Astrocyte of the spinal cord (primary cell): ENCODE data around the gene RAI14.

Experiments
- DNase-seq: peaks from one replicate; pipeline ENCODE4 v3.0.0; 2011; ENCODE audit warnings: low read depth, low spot score
- H3K4me3 ChIP-seq: 2 replicates; pipeline ENCODE4 v1.5.1; 2011; ENCODE audit warnings: low read depth, mild to moderate bottlenecking, low read length, moderate library complexity
- in situ Hi-C: cut with HindIII; loops from 2 replicates; pipeline ENCODE4 v1.10.0; 2017; ENCODE audit warnings: low sequenced_read_pairs
- TF ChIP-seq, protein P1 (sequence below): IDR thresholded peaks from 2 replicates; pipeline ENCODE4 v1.5.1; 2012; ENCODE audit warnings: low read depth, mild to moderate bottlenecking, low read length, inconsistent platforms

RAI14 gene

DNA sequence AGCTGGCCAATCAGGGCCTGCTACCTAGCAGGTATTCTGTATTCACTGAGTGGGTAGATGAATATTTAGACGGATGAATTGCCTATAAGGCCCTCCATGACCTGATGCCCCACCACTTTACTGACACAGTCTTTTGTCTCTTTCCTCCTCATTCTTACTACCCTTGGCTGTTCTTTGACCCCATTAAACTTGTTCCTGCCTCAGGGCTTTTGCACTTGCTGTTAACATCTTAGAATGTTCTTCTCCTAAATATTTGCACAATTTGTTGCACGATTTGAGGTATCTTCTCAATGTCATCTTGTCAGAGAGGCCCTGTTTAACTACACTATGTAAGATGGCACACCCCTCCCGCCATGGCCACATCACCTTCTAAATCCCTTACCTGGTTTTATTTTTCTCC lies 179.5 kb downstream of the RAI14 start:
- in situ Hi-C loops, result no loop called here
- TF ChIP-seq, protein P1, sequence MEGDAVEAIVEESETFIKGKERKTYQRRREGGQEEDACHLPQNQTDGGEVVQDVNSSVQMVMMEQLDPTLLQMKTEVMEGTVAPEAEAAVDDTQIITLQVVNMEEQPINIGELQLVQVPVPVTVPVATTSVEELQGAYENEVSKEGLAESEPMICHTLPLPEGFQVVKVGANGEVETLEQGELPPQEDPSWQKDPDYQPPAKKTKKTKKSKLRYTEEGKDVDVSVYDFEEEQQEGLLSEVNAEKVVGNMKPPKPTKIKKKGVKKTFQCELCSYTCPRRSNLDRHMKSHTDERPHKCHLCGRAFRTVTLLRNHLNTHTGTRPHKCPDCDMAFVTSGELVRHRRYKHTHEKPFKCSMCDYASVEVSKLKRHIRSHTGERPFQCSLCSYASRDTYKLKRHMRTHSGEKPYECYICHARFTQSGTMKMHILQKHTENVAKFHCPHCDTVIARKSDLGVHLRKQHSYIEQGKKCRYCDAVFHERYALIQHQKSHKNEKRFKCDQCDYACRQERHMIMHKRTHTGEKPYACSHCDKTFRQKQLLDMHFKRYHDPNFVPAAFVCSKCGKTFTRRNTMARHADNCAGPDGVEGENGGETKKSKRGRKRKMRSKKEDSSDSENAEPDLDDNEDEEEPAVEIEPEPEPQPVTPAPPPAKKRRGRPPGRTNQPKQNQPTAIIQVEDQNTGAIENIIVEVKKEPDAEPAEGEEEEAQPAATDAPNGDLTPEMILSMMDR, result no peak

DNA sequence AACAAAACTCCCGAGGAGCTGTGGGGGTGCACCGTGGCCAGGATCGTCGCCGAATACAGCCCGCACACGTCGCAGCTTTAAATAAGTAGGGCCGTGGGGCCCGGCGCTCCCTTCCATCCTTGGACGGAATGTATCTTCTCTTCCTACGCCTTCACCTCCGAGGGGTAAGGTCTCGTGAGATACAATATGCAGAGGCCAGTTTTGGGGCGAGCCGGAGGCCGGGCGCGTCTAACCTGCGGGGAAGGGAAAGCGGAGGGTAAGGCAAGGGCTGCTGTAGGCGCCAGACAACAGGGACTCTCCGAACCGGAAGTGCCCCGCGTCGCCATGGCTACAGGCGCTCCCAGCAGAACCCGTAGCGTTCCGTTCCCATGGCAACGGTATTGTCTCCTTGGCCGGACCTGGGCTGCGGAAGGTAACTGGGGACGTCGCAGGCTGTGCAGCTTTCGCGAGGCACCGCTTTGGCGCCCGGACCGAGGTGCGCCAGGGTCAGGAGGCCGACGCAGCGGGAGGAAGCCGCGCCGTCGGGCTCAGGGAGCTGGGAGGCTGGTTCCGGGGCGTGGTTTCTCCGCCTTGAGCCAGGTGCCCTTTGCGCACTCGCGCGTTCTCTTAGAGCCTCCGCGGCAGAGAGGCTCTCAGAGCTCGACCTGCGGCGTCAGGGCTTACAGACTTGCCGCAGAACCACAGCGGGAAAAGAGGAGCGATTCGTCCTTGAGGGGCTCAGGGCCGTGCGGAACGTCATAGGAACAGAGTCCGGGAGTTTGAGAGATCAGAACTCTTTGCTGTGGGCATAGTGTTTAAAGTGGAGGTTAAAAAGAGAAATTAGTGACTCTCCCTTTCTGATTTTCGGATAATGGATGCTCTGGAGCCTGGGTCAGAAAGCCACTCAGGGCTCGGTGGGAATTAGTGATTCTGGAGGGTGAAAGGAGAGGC lies 182.9 kb downstream of the RAI14 start, which contains the start of gene TTC23L:
TSS of gene TTC23L (plus strand) at position 380 of the 930 bp plus-strand sequence. CDS start 1,508 bp downstream, outside the sequence.
- TF ChIP-seq, protein P1, result no peak
- DNase-seq, result peak; percentile 81
- H3K4me3 ChIP-seq, result peak within 1 kb of the TSS; percentile 75
- in situ Hi-C loops, result no loop called here

More for the DNA sequence above, 179.5 kb downstream of the RAI14 start:
- H3K4me3 ChIP-seq, result no peak overlapping the region
- DNase-seq, result no peak

DNA sequence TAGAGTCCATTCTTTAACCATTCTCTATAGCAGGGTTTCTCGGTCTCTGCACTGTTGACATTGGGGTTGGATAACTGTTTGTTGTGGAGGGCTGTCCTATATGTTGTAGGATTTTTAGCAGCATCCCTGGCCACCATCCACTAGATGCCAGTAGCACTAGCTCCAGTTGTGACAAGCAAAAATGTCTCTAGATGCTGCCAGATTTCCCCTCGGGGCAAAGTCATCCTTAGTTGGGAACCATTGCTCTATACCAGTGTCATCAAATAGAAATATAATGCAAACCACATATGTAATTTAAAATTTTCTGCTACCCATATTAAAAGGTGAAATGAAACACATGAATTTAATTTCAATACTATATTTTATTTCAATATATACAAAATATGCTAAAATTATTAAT lies 185.7 kb downstream of the RAI14 start:
- in situ Hi-C loops, result no loop called here
- DNase-seq, result no peak
- TF ChIP-seq, protein P1, result no peak
- no peak overlapping the region for H3K4me3 ChIP-seq

DNA sequence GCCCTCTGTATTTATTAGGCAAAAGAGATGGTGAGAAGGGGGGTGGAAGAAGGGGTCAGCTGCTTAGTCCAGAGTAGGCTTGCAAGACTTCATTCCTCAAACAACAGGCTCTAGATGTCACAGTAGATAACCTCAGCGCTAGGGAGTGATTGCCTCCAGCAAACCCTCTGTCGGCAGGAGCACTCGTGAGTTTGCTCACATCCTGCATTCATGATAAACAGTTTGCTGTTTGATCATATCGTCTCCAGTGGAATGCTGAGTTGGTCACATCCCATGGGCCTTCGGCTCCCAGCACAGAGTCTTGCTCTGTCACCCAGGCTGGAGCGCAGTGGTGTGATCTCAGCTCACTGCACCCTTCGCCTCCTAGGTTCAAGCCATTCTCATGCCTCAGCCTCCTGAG lies 186.4 kb downstream of the RAI14 start:
- TF ChIP-seq, protein P1, result no peak
- DNase-seq, result no peak
- no peak overlapping the region for H3K4me3 ChIP-seq
- in situ Hi-C loops, result no loop called here

DNA sequence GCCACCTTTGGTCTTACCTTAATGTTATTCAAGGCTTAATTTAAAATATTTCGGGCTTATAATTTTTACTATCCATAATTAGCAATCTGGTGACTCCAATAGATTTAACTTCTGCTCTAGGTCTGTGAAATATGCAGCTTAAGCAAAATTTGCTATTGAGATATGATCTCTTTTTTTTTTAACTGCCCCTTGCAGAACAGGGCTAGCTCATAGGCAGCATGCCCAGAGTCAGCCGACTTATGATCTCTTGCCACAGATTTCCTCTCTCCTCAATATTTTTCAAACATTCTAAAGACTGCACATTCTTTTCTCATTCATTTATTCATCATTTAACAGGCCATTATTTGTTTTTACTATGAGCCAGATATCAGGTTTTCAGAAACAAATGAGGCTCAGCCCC lies 187.4 kb downstream of the RAI14 start:
- in situ Hi-C loops, result no loop called here
- DNase-seq, result no peak
- no peak overlapping the region for H3K4me3 ChIP-seq
- TF ChIP-seq, protein P1, result no peak

DNA sequence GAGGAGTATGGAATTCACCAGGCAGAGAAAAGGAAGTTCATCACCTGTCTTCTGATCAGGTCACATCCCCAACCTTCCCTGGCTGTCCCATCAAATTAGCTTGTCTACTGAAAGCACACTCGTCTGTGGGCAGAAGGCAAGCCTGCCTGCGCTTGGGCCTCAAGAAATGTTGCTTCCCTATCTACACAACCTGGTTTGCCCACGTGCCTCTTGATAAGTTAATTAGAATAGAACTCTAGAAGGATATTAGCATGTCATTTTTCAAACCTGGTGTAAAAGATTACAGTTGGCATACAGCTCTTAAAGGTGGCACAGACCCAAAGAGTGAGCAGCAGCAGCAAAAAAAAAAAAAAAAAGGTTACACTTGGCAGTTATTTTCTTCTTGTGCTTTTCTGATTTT lies 188.0 kb downstream of the RAI14 start:
- TF ChIP-seq, protein P1, result no peak
- no peak for DNase-seq
- in situ Hi-C loops, result no loop called here
- H3K4me3 ChIP-seq, result no peak overlapping the region
